HEK293 (cell line): Measurements from ENCODE around the gene AIRE.

Experiments
- CTCF ChIA-PET: fragments of 350-600 bp; formaldehyde crosslinking; extraction: SDS; loops from one replicate; lab custom pipeline; 2021; ENCODE audit warnings: antibody characterized with exemption; lab: Yijun Ruan, JAX
- POLR2A ChIA-PET: fragments of 300-600 bp; formaldehyde crosslinking; extraction: SDS; loops from one replicate; lab custom pipeline; 2020; ENCODE audit warnings: antibody characterized with exemption, inconsistent platforms; lab: Yijun Ruan, JAX
- H3K27ac ChIP-seq: fragments of 200-500 bp; sonication (Bioruptor generic); 2 replicates; pipeline ENCODE4 v1.5.1; 2014; ENCODE audit warnings: low read depth, low read length, control low read depth, inconsistent platforms; ENCODE audit errors: extremely low read depth
- H3K36me3 ChIP-seq, 2 experiments: fragments of 200-500 bp in 1 of 2; sonication (Bioruptor generic) in 1 of 2; 1 replicate in 1 of 2; 2 replicates in 1 of 2; pipeline ENCODE4 v1.5.1; 2014 to 2017; ENCODE audit warnings: inconsistent platforms in 2 of 2, low read length in 2 of 2; ENCODE audit not compliant: control insufficient read depth in 2 of 2, insufficient read depth in 1 of 2
- H3K4me1 ChIP-seq: fragments of 200-500 bp; sonication (Bioruptor generic); 2 replicates; pipeline ENCODE4 v1.5.1; 2014; ENCODE audit warnings: mild to moderate bottlenecking, low read length, inconsistent platforms; ENCODE audit not compliant: control insufficient read depth, insufficient read depth
- H3K4me3 ChIP-seq: 2 replicates; pipeline ENCODE4 v1.5.1; 2011; ENCODE audit warnings: low read depth, mild to moderate bottlenecking, control low read depth, low read length, moderate library complexity
- H3K9me3 ChIP-seq: fragments of 200-500 bp; sonication (Bioruptor generic); 2 replicates; pipeline ENCODE4 v1.5.1; 2014; ENCODE audit warnings: low read depth, low read length, inconsistent platforms; ENCODE audit not compliant: control insufficient read depth, insufficient read depth
- PRDM6 ChIP-seq: fragments of 450-650 bp; formaldehyde crosslinking; IDR thresholded peaks from 2 replicates; pipeline ENCODE4 v1.5.1; 2017; ENCODE audit warnings: missing biosample characterization, missing genetic modification characterization
- ZBTB20 ChIP-seq: fragments of 450-650 bp; formaldehyde crosslinking; IDR thresholded peaks from 2 replicates; pipeline ENCODE4 v1.5.1; 2016; ENCODE audit warnings: missing biosample characterization, missing genetic modification characterization
- ZBTB48 ChIP-seq: fragments of 450-650 bp; formaldehyde crosslinking; IDR thresholded peaks from 2 replicates; pipeline ENCODE4 v1.5.1; 2016; ENCODE audit warnings: missing biosample characterization, missing genetic modification characterization
- ZFP69B ChIP-seq: fragments of 450-650 bp; formaldehyde crosslinking; IDR thresholded peaks from 2 replicates; pipeline ENCODE4 v1.5.1; 2016; ENCODE audit warnings: missing biosample characterization, missing genetic modification characterization
- ZIC2 ChIP-seq: fragments of 450-650 bp; formaldehyde crosslinking; IDR thresholded peaks from 2 replicates; pipeline ENCODE4 v1.5.1; 2016; ENCODE audit warnings: missing biosample characterization, missing genetic modification characterization
- ZNF146 ChIP-seq: fragments of 450-650 bp; formaldehyde crosslinking; IDR thresholded peaks from 2 replicates; pipeline ENCODE4 v1.5.1; 2016; ENCODE audit warnings: missing biosample characterization, missing genetic modification characterization
- ZNF426 ChIP-seq: fragments of 450-650 bp; formaldehyde crosslinking; IDR thresholded peaks from 2 replicates; pipeline ENCODE4 v1.5.1; 2017; ENCODE audit warnings: missing biosample characterization, missing genetic modification characterization, mild to moderate bottlenecking, inconsistent platforms, moderate library complexity
- ZNF449 ChIP-seq: fragments of 450-650 bp; formaldehyde crosslinking; IDR thresholded peaks from 2 replicates; pipeline ENCODE4 v1.5.1; 2017; ENCODE audit warnings: missing biosample characterization, mild to moderate bottlenecking, missing genetic modification characterization, moderate library complexity
- ZNF48 ChIP-seq: fragments of 450-650 bp; formaldehyde crosslinking; IDR thresholded peaks from 2 replicates; pipeline ENCODE4 v1.5.1; 2016; ENCODE audit warnings: missing biosample characterization, missing genetic modification characterization
- ZNF530 ChIP-seq: fragments of 450-650 bp; formaldehyde crosslinking; IDR thresholded peaks from 2 replicates; pipeline ENCODE4 v1.5.1; 2016; ENCODE audit warnings: low read depth, missing biosample characterization, missing genetic modification characterization
- ZNF660 ChIP-seq: fragments of 450-650 bp; IDR thresholded peaks from 2 replicates; pipeline ENCODE4 v1.5.1; 2018; ENCODE audit warnings: missing biosample characterization, mild to moderate bottlenecking, missing genetic modification characterization
- ZSCAN5A ChIP-seq: fragments of 450-650 bp; formaldehyde crosslinking; IDR thresholded peaks from 2 replicates; pipeline ENCODE4 v1.5.1; 2016; ENCODE audit warnings: missing biosample characterization, missing genetic modification characterization
- TF ChIP-seq, protein P1 (sequence below): fragments of 450-650 bp; formaldehyde crosslinking; IDR thresholded peaks from 2 replicates; pipeline ENCODE4 v1.5.1; 2016; ENCODE audit warnings: missing biosample characterization, missing genetic modification characterization
- TF ChIP-seq, protein P2 (sequence below): fragments of 450-650 bp; formaldehyde crosslinking; IDR thresholded peaks from 2 replicates; pipeline ENCODE4 v1.5.1; 2016; ENCODE audit warnings: missing biosample characterization, missing genetic modification characterization

AIRE gene

GRCh38 chr21:44334329-44335030 lies 48.8 kb downstream of the AIRE start (continued):
- no peak for TF ChIP-seq ZNF449 (tag by site-specific recombination)
- no peak for TF ChIP-seq ZNF530 (tag by site-specific recombination)
- TF ChIP-seq, all 188 proteins: peak for 0

GRCh38 chr21:44335266-44336059 lies 49.8 kb downstream of the AIRE start:
- Histone ChIP-seq H3K4me3 (no peak overlapping the region), H3K27ac (no peak overlapping the region), H3K4me1 (peaks cover 9% of the 10 kb centered on the region), H3K36me3 (peaks cover 0 to 4% of the 10 kb centered on the region in 2 experiments; a peak in 1 of 3 replicates), H3K9me3 (no peaks in the 10 kb centered on the region)
- ChIA-PET CTCF (interaction anchor here (0.6 to 0.9 kb wide), 2 partner anchors 31 to 36 kb away, joined by 3 to 6 read pairs; no protein-coding TSS in a partner anchor), POLR2A (no interaction called here)
- TF ChIP-seq PRDM6 (no peak), ZNF48 (tag by site-specific recombination) (no peak)

DNA sequence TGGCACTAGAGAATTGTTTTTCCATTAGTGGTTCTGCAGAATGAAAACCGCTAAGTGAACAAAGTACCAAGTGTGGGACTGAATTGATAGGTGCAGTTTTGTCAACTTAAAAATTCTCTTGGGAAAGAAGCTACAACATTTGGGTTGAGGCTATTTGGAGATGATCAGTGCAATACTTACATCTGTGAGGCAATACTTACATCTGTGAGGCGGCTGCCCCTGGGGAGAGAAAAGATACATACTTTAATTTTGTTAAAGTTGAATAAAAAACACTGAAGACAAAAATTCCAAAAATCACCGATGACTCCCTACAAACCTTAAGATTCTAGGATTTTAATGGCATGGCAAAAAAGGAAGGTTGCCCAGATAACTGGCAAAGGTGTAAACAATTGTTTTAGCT lies 51.8 kb downstream of the AIRE start:
- ChIA-PET POLR2A (interaction anchor here (1.5 to 1.7 kb wide), 2 partner anchors 8 to 40 kb away, joined by 3 to 4 read pairs; no protein-coding TSS in a partner anchor), CTCF (interaction anchor here (0.7 to 1.7 kb wide), 4 partner anchors 8 to 39 kb away, joined by 3 to 11 read pairs (median 6); no protein-coding TSS in a partner anchor)
- Histone ChIP-seq H3K9me3 (no peaks in the 10 kb centered on the region), H3K36me3 (peaks cover 0 to 4% of the 10 kb centered on the region in 2 experiments; a peak in 1 of 3 replicates), H3K4me3 (no peak overlapping the region), H3K27ac (no peak overlapping the region), H3K4me1 (peaks cover 9% of the 10 kb centered on the region)
- TF ChIP-seq ZNF426: no peak
- no peak for TF ChIP-seq ZBTB48
- no peak for TF ChIP-seq ZNF660 (tag by site-specific recombination)

DNA sequence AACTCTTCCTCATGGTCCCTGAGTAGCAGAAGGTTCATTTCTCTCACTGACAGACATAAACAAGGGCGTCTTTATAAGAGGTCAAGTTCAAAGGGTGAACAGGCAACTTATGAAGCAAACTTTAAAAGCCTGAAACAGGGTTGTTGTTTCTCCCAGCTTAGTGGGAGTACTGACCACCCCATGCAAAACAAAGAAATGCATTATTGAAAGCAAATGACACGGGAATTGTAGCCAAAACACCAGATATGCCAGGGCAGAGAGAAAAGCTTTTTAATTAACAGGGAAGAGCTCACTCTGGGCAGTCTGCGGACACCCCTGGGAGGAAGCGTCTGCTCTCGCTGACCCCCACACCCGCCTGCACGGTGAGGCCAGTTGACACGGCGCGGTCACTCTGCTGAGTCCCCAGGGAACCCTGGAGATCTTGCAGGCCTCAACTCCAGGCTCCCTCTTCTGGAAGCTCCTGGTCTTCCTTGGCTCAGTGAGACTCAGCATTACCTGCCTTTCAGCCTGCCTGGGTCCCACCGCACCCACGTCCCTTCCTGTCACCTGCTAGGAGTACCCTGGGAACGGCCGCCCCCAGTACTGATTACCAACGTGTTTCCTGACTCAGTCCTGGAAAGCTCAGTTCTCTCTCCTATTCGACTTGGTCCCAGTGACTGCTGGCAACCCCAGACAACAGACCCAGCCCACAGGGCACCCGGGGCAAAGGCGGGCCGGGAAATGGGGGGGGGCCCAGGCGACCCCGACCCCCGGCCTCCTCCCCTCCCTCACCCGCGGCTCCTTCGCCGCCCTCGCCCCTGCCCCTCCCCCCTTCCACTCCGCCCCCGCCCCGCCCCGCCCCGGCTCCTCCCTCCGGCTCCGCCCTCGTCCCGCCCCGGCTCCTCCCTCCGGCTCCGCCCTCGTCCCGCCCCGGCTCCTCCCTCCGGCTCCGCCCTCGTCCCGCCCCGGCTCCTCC lies 52.5 kb downstream of the AIRE start:
- Histone ChIP-seq H3K4me1 (peaks cover 9% of the 10 kb centered on the region), H3K4me3 (peak overlapping the region; percentile 28), H3K27ac (no peak overlapping the region), H3K9me3 (no peaks in the 10 kb centered on the region), H3K36me3 (peaks cover 0 to 4% of the 10 kb centered on the region in 2 experiments; a peak in 1 of 3 replicates)
- CTCF ChIA-PET: interaction anchor here (0.7 to 1.7 kb wide), 5 partner anchors 9 to 116 kb away, joined by 3 to 11 read pairs (median 4); no protein-coding TSS in a partner anchor
- POLR2A ChIA-PET: interaction anchor here (0.6 to 2.2 kb wide), 8 partner anchors 9 to 535 kb away, joined by 3 to 11 read pairs (median 4); partner anchors contain the start of genes LRRC3, PFKL and PTTG1IP
- TF ChIP-seq ZBTB20 (tag by site-specific recombination) (0 out of 2 replicates have a peak, but pooled peaks have one; percentile 38), ZIC2 (tag by site-specific recombination) (peak; percentile 22; the same call in 1 of the 2 replicates), ZNF146 (tag by site-specific recombination) (no peak), ZSCAN5A (0 out of 2 replicates have a peak, but pooled peaks have one; percentile 31), ZFP69B (tag by site-specific recombination) (peak; percentile 69)
- TF ChIP-seq, protein P1, sequence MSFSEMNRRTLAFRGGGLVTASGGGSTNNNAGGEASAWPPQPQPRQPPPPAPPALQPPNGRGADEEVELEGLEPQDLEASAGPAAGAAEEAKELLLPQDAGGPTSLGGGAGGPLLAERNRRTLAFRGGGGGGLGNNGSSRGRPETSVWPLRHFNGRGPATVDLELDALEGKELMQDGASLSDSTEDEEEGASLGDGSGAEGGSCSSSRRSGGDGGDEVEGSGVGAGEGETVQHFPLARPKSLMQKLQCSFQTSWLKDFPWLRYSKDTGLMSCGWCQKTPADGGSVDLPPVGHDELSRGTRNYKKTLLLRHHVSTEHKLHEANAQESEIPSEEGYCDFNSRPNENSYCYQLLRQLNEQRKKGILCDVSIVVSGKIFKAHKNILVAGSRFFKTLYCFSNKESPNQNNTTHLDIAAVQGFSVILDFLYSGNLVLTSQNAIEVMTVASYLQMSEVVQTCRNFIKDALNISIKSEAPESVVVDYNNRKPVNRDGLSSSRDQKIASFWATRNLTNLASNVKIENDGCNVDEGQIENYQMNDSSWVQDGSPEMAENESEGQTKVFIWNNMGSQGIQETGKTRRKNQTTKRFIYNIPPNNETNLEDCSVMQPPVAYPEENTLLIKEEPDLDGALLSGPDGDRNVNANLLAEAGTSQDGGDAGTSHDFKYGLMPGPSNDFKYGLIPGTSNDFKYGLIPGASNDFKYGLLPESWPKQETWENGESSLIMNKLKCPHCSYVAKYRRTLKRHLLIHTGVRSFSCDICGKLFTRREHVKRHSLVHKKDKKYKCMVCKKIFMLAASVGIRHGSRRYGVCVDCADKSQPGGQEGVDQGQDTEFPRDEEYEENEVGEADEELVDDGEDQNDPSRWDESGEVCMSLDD (tag by site-specific recombination): 0 out of 2 replicates have a peak, but pooled peaks have one; percentile 42
- TF ChIP-seq, protein P2, sequence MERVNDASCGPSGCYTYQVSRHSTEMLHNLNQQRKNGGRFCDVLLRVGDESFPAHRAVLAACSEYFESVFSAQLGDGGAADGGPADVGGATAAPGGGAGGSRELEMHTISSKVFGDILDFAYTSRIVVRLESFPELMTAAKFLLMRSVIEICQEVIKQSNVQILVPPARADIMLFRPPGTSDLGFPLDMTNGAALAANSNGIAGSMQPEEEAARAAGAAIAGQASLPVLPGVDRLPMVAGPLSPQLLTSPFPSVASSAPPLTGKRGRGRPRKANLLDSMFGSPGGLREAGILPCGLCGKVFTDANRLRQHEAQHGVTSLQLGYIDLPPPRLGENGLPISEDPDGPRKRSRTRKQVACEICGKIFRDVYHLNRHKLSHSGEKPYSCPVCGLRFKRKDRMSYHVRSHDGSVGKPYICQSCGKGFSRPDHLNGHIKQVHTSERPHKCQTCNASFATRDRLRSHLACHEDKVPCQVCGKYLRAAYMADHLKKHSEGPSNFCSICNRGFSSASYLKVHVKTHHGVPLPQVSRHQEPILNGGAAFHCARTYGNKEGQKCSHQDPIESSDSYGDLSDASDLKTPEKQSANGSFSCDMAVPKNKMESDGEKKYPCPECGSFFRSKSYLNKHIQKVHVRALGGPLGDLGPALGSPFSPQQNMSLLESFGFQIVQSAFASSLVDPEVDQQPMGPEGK (tag by site-specific recombination): peak; percentile 80
